Measurements from ENCODE around the gene LSM4.

DNA sequence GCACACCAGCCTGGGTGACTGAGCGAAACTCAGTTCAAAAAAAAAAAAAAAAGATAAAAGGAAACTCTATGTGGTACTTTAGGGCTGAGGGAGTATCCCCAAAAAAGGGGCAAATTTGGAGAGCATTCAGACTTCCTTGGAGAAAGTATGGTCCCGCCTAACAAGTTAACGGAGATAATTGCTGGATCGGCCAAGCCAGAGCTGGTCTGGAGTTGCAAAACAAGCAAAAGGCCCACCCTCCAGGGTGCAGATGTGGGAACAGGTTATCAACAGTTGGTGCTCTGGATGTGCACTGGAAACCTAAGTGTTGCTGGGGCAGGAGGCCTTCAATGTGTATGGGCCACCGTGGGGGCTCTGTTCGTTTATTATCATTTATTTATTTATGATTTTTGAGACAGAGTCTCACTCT is 51.4 kb downstream of the LSM4 start:
- no peak for TF ChIP-seq EZH2phosphoT487 (conservative IDR thresholded peaks at IDR 0.05; ENCODE audit: low read length)
- TF ChIP-seq, protein P1, sequence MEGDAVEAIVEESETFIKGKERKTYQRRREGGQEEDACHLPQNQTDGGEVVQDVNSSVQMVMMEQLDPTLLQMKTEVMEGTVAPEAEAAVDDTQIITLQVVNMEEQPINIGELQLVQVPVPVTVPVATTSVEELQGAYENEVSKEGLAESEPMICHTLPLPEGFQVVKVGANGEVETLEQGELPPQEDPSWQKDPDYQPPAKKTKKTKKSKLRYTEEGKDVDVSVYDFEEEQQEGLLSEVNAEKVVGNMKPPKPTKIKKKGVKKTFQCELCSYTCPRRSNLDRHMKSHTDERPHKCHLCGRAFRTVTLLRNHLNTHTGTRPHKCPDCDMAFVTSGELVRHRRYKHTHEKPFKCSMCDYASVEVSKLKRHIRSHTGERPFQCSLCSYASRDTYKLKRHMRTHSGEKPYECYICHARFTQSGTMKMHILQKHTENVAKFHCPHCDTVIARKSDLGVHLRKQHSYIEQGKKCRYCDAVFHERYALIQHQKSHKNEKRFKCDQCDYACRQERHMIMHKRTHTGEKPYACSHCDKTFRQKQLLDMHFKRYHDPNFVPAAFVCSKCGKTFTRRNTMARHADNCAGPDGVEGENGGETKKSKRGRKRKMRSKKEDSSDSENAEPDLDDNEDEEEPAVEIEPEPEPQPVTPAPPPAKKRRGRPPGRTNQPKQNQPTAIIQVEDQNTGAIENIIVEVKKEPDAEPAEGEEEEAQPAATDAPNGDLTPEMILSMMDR (IDR thresholded peaks at IDR 0.05; ENCODE audit: insufficient read depth, low read length, poor library complexity, severe bottlenecking): no peak
